HPDE6-E6E7 (cell line): ENCODE data around the gene PLPPR1.

Experiments used
- DNase-seq: peaks from one replicate; pipeline ENCODE4 v3.0.0; 2011; ENCODE audit warnings: missing footprints; ENCODE audit errors: extremely low spot score

Gene PLPPR1

GRCh38 chr9:101350285-101350684 is 321.8 kb downstream of the PLPPR1 start:
- DNase-seq, result no peak

DNA sequence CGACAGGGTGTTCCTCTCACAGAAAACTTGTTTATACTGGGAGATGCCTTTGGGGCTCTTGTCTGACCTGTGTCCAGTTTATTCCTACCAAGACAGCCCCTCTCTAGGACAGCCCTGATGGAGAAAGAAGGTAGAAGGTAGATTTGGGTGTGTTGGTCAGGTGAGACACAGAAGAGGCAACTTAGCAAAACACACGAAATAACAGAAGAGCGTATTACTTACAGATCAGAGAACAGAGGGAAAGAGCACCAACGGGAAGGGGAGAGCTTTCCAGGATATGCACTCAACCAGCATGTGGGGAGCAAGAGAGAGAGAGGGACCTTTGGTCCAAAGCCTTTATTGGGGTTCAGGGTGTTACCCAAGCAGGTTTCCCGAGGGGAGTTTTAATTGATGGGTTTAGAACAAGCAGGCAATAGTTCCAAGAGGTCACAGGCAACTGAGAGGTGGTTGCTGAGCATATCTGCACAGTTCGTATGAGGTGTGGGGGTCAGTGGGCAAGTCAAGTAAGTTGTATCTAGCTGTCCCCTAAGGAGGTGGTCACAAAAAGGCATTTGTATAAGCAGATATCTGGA is 324.5 kb downstream of the PLPPR1 start:
- no peak for DNase-seq

- DNase-seq, result no peak
These were observed 325.2 kb downstream of the PLPPR1 start for GRCh38 chr9:101353683-101354082.

- peak; percentile 6 for DNase-seq
These were observed 325.7 kb downstream of the PLPPR1 start for GRCh38 chr9:101354143-101354764.

- DNase-seq, result no peak
These were observed 326.5 kb downstream of the PLPPR1 start for GRCh38 chr9:101354765-101355708.

DNA sequence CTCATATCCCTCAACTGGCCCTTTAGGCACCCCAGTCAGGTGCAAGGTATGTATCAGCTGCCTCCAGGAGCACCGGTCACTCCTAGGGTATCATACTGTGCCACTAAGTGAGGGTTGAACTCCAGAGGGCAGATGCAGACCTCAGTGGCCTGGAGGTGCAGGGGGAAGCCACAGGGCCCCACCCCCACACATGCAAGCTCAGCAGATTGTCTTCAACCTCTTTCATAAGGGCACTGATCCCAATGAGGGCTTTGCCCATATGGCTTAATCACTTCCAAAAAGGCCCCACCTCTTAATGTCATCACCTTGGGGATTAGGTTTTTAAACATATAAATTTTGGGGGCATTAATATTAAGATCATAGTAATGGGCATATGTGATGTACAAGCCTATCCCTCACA is 328.1 kb downstream of the PLPPR1 start:
- no peak for DNase-seq

DNA sequence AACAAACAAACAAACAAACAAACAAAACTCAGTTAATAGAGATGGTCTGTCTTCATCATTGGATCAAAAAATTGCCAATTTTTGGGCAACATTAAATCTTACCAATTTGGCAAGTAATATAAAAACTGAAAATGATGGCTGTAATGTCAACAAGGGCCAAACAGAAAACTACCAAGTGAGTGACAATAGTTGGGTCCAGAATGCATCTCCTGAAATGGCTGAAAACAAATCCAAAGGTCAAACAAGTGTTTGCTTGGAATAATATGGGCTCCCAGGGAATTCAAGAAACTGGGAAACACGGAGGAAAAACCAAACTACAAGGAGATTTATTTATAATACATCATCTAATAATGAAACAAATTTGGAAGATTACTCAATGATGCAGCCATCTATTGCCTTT is 331.2 kb downstream of the PLPPR1 start:
- DNase-seq, result no peak

- no peak for DNase-seq
These were observed 332.1 kb downstream of the PLPPR1 start for GRCh38 chr9:101360647-101361046.

DNA sequence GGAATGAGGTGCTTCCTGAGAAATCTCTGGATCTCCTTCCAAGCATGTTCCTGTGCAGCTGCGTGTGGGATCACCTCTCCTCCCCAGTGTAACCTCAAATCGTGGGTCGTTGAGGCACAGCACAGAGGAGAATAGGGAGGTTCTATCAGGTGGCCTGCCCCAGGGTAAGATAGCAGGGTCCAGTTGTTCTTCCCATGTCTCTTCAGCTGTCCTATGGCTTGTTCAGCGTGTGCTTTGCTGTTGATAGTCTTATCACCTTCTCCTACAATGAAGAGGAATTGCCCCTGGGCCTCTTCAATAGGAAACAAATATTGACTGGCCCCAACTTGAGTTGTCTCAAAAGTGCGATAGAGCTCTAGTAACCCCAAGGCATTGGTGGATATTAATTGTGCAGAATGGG is 333.9 kb downstream of the PLPPR1 start:
- no peak for DNase-seq

DNA sequence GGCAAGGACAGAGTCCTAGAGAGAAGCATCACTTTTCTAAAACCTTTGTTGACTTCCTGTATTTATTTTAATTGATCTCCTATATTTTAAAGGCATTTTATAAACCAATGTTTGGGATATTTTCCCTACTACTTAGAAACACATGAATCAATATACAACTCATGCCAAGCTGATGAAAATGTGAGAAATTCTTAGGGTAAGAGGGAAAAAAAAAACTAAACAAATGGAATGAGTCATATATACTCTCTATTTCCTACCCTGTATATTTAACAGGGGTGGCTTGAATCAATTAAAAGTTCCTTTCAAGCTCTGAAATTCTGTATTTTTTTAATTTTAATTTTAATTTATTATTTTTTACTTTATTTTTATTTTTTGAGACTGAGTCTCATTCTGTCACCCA is 336.7 kb downstream of the PLPPR1 start:
- no peak for DNase-seq

- no peak for DNase-seq
These were observed 337.7 kb downstream of the PLPPR1 start for GRCh38 chr9:101366038-101366756.

DNA sequence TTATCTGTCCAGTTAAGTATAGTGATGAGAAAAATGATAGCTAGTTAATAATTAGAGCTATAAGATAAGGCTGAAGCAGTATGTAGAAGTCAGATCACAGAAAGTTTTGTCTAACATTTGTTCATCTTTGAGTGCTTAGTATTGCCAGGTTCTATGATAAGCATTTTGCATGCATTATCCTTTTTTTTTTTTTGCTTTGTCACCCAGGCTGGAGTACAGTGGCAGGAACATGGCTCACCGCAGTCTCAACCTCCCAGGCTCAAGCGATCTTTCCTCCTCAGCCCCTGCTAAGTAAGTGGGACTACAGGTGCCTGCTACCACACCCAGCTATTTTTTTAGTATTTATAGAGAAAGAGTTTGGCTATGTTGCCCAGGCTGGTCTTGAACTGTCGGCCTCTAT is 338.8 kb downstream of the PLPPR1 start:
- DNase-seq, result no peak

DNA sequence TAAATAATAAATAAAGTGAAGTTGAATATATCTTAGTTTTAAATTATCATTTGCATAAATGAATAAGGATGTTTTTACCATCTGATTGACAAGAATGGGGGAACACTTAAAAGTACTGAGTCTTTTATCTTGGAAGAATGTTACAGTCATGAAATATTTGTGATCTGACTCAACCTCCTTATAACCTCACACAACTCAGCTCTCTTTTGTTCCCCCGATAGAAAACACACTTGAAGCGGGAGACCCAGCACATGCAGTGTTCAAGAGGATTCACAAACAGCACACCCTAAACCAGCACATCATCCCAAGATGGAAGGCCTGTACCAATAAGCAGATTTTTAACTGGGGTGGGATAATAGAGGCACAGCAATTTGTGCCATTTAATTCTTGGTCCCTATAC is 340.8 kb downstream of the PLPPR1 start:
- DNase-seq, result no peak

DNA sequence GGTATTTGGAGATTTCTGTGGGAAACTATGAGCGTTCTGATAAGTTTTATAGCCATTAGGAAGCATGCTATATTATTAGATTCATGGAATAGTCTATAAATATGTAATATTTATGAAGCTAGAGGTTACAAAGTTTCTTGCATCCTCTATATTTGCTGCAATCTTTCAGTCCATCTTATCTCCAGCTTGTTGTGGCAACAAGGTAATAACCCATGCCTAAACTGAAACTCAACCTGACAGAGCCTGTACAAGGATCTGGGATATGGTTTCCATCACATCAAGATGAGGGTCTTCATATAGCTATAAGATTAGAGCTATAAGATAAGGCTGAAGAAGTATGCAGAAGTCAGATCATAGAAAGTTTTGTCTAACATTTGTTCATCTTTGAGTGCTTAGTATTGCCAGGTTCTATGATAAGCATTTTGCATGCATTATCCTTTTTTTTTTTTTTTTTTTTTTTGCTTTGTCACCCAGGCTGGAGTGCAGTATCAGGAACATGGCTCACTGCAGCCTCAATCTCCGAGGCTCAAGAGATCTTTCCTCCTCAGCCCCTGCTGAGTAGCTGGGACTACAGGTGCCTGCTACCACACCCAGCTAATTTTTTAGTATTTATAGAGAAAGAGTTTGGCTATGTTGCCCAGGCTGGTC is 341.5 kb downstream of the PLPPR1 start:
- DNase-seq, result no peak

- DNase-seq, result no peak
These were observed 343.3 kb downstream of the PLPPR1 start for GRCh38 chr9:101371813-101372212.

DNA sequence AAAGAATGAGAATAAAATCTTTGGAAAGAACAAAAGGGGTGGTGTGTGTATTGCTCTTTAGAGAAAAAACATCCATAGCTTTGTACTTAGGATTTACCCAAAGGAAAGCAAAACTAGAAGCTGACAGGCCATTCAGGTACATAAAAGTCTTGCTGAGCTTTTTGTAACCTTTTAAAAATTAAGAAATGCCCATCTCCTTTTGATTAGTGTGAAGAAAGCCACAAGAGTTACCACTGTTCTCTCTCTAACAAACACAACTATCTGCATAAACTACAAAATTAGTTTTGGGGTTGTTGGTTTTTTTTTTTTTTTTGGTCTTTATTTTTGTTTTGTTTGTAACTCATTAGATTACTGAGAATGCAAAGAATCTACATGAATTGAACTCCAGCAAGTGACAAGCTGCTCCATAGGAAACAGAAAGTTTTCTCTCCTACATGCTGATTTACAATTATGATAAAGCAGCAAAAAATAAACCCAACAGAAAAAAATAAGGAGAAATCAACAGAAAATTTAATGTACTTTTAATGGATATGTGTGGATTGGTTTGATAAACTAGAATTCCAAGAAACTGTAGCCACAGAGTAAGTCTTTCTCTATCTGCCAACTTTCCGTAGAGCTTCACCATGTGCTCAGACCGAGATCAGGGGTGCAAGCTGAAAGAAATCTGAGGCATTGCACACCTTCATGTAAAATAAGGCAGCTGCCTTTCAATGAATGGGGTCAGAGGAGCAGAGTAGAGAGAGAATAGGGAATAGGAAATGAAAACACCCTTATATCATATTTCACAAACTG is 344.0 kb downstream of the PLPPR1 start:
- DNase-seq, result no peak
